ENCODE data around the gene FLNC. TPM values are rescaled to one million over a fixed set of nuclear protein-coding genes. Genes with fewer than 3 reads are reported as not detected.

The FLNC gene
- total and polyA plus RNA-seq, 2 of the 13 experiments (the other 11 are each of a cell fraction or from before 2014, with no cell fraction given): 0.02 TPM; not detected in 1

DNA sequence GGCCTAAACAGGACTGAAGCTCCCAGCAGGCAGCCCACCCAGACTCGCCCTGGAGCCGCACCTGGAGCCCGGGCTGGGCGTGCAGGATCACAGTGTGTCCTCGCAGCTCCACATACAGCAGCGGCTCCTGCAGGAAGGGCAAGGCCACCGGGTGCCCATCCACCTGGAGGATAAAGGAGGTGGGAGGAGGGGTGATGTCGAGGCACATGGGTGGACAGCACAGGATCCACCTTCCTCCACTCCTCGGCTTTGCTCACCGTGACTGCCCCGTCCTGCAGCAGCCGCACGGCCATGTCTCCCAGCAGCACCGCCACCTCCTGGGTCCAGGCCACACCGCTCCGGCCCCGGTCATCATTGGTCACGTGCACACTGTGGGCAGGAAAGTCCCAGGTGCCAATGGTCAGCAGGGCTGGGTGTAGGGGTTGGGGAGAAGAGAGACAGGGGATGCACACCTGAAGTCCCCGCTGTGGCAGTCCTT lies 49.3 kb downstream of the FLNC start:
- no peak for TF ChIP-seq HNRNPLL (IDR thresholded peaks at IDR 0.05; ENCODE audit: low read depth, low read length, poor library complexity, severe bottlenecking)
- TF ChIP-seq ZFP41 (CRISPR knock-in tag; IDR thresholded peaks at IDR 0.05; ENCODE audit: borderline replicate concordance): no peak
- TF ChIP-seq ZFX (CRISPR knock-in tag; IDR thresholded peaks at IDR 0.05; ENCODE audit: low read depth): 0 out of 2 replicates have a peak, but pooled peaks have one; percentile 8
- TF ChIP-seq ARID2 (CRISPR knock-in tag; IDR thresholded peaks at IDR 0.05; ENCODE audit: borderline replicate concordance): 0 out of 2 replicates have a peak, but pooled peaks have one; percentile 51
- 0 out of 2 replicates have a peak, but pooled peaks have one; percentile 37 for TF ChIP-seq BORCS8-MEF2B (CRISPR knock-in tag; IDR thresholded peaks at IDR 0.05)
- TF ChIP-seq, protein P1, sequence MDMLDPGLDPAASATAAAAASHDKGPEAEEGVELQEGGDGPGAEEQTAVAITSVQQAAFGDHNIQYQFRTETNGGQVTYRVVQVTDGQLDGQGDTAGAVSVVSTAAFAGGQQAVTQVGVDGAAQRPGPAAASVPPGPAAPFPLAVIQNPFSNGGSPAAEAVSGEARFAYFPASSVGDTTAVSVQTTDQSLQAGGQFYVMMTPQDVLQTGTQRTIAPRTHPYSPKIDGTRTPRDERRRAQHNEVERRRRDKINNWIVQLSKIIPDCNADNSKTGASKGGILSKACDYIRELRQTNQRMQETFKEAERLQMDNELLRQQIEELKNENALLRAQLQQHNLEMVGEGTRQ (IDR thresholded peaks at IDR 0.05; ENCODE audit: low read depth, low read length): no peak
- TF ChIP-seq, protein P1 (CRISPR knock-in tag; IDR thresholded peaks at IDR 0.05; ENCODE audit: borderline replicate concordance): peak; percentile 50; the same call in 1 of the 2 replicates
- peak; percentile 26; the same call in 1 of the 2 replicates for TF ChIP-seq REPIN1 (CRISPR knock-in tag; IDR thresholded peaks at IDR 0.05; ENCODE audit: borderline replicate concordance, low read depth)
- TF ChIP-seq NRL (CRISPR knock-in tag; IDR thresholded peaks at IDR 0.05; ENCODE audit: borderline replicate concordance): no peak
- TF ChIP-seq, protein P2, sequence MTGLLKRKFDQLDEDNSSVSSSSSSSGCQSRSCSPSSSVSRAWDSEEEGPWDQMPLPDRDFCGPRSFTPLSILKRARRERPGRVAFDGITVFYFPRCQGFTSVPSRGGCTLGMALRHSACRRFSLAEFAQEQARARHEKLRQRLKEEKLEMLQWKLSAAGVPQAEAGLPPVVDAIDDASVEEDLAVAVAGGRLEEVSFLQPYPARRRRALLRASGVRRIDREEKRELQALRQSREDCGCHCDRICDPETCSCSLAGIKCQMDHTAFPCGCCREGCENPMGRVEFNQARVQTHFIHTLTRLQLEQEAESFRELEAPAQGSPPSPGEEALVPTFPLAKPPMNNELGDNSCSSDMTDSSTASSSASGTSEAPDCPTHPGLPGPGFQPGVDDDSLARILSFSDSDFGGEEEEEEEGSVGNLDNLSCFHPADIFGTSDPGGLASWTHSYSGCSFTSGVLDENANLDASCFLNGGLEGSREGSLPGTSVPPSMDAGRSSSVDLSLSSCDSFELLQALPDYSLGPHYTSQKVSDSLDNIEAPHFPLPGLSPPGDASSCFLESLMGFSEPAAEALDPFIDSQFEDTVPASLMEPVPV (CRISPR knock-in tag; IDR thresholded peaks at IDR 0.05): 0 out of 2 replicates have a peak, but pooled peaks have one; percentile 38
- no peak for TF ChIP-seq YEATS4 (CRISPR knock-in tag; IDR thresholded peaks at IDR 0.05; ENCODE audit: borderline replicate concordance)
- no peak for TF ChIP-seq ZNF430 (CRISPR knock-in tag; IDR thresholded peaks at IDR 0.05)
- DNase-seq (ENCODE audit: low spot score) (no peak), FAIRE-seq (no peak), ATAC-seq (peak; percentile 37)
- no peaks in the 10 kb centered on the region for H3K27me3 ChIP-seq (ENCODE audit: control insufficient read depth in 1 of 2, insufficient read depth in 2 of 2, low read length in 2 of 2)
- H3K4me3 ChIP-seq (replicated peaks in 1 of 3; ENCODE audit: insufficient read depth in 1 of 3, low read depth in 2 of 3, low read length in 3 of 3): peak overlapping the region in 1 of 3 experiments; percentile 34; a peak in 1 of 6 replicates
- peak overlapping the region; percentile 43 for H3K4me2 ChIP-seq (ENCODE audit: low read depth, low read length)
- POLR2A ChIA-PET: no interaction called here
- CTCF ChIA-PET (ENCODE audit: low intra/inter-chr PET ratio, low total read pairs): interaction anchor here (2.1 kb wide), 1 partner anchor 38 kb away, joined by 11 read pairs; no protein-coding TSS in a partner anchor
- WGBS (ENCODE audit: low lambda C conversion rate): 76% methylated on average over 12 of the region's 19 CpGs
- no peak overlapping the region for H3K9ac ChIP-seq (ENCODE audit: insufficient read depth, low read depth, low read length)
- no peaks in the 10 kb centered on the region for H3K36me3 ChIP-seq (replicated peaks in 1 of 2; ENCODE audit: control insufficient read depth in 1 of 2, insufficient read depth in 2 of 2, low read length in 2 of 2)
- no peak overlapping the region for H3K27ac ChIP-seq (ENCODE audit: extremely low read length, insufficient read depth, low read length)
- BruUV-seq (replicated peaks): no TSS peak
- in situ Hi-C loops (cut with HindIII; ENCODE audit: extremely low pct_ligation_motif_present, low pct_unique_long_range_greater_than_20kb) (loop anchor here (25.0 kb wide), 1 partner anchor 442 kb away; no protein-coding TSS in a partner anchor), intact Hi-C loops (cut with micrococcal nuclease; ENCODE audit: unreplicated experiment) (loop anchor here (2.0 kb wide), 1 partner anchor 85 kb away; no protein-coding TSS in a partner anchor)
- no peaks in the 10 kb centered on the region for H4K20me1 ChIP-seq (ENCODE audit: insufficient read depth, low read length)
- H3K9me3 ChIP-seq (ENCODE audit: low read length): no peaks in the 10 kb centered on the region
- H3K79me2 ChIP-seq (ENCODE audit: insufficient read depth, low read length): no peaks in the 10 kb centered on the region
- peaks cover 27% of the 10 kb centered on the region for H3K4me1 ChIP-seq (ENCODE audit: insufficient read depth, low read length)
- no peak overlapping the region for H2AFZ ChIP-seq (ENCODE audit: low read length)
